HCT116 (cell line): ENCODE results near the gene RNASEH2B.

ENCODE experiments used
- EZH2phosphoT487 ChIP-seq: fragments of 200-600 bp; IDR thresholded peaks from 2 replicates; pipeline ENCODE4 v1.6.1; 2018; ENCODE audit warnings: antibody characterized with exemption, borderline replicate concordance
- POLR2AphosphoS5 ChIP-seq: IDR thresholded peaks from 2 replicates; pipeline ENCODE4 v1.6.1; 2011; ENCODE audit warnings: mild to moderate bottlenecking, low read depth, low read length, moderate library complexity
- TCF7L2 ChIP-seq: IDR thresholded peaks from 2 replicates; pipeline ENCODE4 v1.7.0; 2011; ENCODE audit warnings: borderline replicate concordance, inconsistent platforms; ENCODE audit not compliant: insufficient read depth, insufficient read length; ENCODE audit errors: extremely low read depth
- ZFX ChIP-seq: fragments of 450-650 bp; IDR thresholded peaks from 2 replicates; pipeline ENCODE4 v1.6.1; 2017
- ZNF274 ChIP-seq: fragments of 200-500 bp; sonication (Bioruptor generic); IDR thresholded peaks from 2 replicates; pipeline ENCODE4 v1.6.1; 2014; ENCODE audit warnings: mild to moderate bottlenecking, low read depth, low read length, inconsistent platforms
- TF ChIP-seq, protein P1 (sequence below), 3 experiments: fragments of 200-600 bp in 1 of 3; sonication (generic) in 1 of 3; IDR thresholded peaks in 2 of 3; conservative IDR thresholded peaks in 1 of 3; 2 replicates each; pipeline ENCODE4 v1.5.1; 2012 to 2017; ENCODE audit warnings: low read depth in 2 of 3, low read length in 2 of 3, antibody characterized with exemption in 1 of 3, borderline replicate concordance in 1 of 3, control low read depth in 1 of 3, mild to moderate bottlenecking in 1 of 3, mixed read lengths in 1 of 3, mixed run types in 1 of 3, moderate library complexity in 1 of 3; ENCODE audit not compliant: insufficient read depth in 1 of 3
- TF ChIP-seq, protein P2 (sequence below): IDR thresholded peaks from 2 replicates; pipeline ENCODE4 v1.6.1; 2012

DNA sequence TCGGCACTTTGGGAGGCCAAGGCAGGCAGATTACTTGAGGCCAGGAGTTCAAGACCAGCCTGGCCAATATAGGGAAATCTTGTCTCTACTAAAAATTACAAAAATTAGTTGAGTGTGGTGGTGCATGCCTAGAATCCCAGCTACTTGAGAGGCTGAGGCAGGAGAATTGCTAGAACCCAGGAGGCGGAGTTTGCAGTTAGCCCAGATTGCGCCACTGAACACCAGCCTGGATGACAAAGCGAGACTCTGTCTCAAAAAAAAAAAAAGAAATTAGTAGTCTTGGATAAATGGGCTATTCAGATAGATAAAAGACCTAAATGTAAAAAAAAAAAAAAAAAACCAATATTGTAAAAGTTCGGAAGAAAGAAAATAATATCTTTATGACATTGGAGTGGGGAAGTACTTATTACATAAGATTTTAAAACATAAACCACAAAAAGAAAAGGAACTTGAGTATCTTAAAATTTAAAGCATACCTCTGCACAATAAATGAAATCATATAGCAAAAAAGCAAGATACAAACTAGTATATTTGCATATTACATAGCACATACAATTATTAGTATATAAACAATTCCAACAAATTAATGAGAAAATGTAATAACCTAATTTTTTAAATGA, 26.7 kb upstream of the RNASEH2B start:
- TF ChIP-seq, protein P1, sequence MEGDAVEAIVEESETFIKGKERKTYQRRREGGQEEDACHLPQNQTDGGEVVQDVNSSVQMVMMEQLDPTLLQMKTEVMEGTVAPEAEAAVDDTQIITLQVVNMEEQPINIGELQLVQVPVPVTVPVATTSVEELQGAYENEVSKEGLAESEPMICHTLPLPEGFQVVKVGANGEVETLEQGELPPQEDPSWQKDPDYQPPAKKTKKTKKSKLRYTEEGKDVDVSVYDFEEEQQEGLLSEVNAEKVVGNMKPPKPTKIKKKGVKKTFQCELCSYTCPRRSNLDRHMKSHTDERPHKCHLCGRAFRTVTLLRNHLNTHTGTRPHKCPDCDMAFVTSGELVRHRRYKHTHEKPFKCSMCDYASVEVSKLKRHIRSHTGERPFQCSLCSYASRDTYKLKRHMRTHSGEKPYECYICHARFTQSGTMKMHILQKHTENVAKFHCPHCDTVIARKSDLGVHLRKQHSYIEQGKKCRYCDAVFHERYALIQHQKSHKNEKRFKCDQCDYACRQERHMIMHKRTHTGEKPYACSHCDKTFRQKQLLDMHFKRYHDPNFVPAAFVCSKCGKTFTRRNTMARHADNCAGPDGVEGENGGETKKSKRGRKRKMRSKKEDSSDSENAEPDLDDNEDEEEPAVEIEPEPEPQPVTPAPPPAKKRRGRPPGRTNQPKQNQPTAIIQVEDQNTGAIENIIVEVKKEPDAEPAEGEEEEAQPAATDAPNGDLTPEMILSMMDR (IDR thresholded peaks at IDR 0.05 in 2 of 3, conservative IDR thresholded peaks at IDR 0.05 in 1 of 3; ENCODE audit: borderline replicate concordance in 1 of 3, insufficient read depth in 1 of 3, low read depth in 2 of 3, low read length in 2 of 3), result no peak
- no peak for TF ChIP-seq EZH2phosphoT487
- no peak for TF ChIP-seq POLR2AphosphoS5
- TF ChIP-seq, protein P2, sequence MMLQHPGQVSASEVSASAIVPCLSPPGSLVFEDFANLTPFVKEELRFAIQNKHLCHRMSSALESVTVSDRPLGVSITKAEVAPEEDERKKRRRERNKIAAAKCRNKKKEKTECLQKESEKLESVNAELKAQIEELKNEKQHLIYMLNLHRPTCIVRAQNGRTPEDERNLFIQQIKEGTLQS, result no peak
- TF ChIP-seq TCF7L2, result no peak
- no peak for TF ChIP-seq ZNF274
- TF ChIP-seq ZFX, result no peak
